ENCODE data around the gene SEMA4G.

SEMA4G gene, protein sequence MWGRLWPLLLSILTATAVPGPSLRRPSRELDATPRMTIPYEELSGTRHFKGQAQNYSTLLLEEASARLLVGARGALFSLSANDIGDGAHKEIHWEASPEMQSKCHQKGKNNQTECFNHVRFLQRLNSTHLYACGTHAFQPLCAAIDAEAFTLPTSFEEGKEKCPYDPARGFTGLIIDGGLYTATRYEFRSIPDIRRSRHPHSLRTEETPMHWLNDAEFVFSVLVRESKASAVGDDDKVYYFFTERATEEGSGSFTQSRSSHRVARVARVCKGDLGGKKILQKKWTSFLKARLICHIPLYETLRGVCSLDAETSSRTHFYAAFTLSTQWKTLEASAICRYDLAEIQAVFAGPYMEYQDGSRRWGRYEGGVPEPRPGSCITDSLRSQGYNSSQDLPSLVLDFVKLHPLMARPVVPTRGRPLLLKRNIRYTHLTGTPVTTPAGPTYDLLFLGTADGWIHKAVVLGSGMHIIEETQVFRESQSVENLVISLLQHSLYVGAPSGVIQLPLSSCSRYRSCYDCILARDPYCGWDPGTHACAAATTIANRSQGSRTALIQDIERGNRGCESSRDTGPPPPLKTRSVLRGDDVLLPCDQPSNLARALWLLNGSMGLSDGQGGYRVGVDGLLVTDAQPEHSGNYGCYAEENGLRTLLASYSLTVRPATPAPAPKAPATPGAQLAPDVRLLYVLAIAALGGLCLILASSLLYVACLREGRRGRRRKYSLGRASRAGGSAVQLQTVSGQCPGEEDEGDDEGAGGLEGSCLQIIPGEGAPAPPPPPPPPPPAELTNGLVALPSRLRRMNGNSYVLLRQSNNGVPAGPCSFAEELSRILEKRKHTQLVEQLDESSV

DNA sequence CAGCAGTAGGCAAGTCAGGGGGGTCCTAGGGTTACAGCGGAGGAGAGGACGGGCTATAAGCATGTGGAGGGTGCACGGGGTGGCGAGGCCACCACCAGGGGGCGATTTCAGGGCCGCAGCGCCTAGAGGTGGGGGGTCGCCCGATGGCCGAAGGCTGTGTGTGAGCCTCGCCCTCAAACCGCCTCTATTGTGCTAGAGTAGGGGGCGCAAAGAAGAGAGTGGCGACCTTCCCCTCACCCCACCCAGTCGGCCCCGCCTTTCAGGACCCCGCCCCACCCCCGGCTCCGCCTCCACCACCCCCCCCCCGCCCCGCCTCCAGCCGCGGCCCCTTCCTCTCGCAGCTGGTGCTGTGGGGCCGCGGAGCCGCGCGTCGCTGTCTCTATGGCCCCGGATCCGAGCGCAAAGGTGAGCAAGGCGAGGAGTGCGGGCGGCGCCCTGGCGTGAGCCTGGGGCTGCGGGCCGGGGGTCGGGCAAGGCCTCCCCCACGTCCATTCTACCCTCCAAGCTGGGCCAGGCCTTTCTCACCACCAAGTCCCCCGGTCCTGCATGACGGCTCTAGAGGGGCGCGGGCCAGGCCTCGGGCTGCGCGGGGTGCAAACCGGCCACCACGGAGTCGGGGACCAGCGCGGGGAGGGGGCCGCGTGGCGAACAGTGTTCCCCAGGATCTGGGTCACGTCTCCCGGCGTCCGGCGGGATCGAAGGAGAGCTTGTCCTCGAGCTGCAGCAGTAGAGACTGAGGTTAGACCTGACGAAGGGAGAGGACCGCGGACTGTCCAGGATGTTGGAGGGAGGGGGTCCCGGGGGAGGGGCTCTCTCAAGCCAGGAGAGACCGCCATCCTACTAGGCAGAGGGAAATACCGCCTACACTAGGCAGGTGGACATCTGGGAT, at the start of gene SEMA4G:
SEMA4G (plus strand) TSS at position 318 of the 889 bp plus-strand sequence. CDS start 3,409 bp downstream, outside the sequence.
- DNase-seq = peak; percentile 16

DNA sequence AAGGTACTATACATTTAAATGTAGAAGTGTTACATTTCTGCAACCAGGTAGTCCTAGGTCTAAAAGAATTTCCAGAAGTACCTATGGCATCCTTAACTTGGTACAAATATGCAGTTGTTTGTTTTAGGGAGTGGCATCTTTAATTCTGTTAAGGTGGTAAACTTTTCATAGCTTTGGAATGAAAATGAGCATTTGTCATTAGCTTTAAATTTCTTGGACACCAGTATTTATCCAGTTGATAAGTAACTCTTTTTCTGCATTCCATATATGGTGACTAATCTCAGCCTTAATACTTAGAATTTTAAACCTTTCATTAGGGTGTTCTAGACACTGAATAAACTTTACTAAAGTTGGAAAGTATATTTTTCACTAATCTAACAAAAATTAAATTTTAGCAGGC, 45.7 kb upstream of the SEMA4G start:
- no peak for DNase-seq

DNA sequence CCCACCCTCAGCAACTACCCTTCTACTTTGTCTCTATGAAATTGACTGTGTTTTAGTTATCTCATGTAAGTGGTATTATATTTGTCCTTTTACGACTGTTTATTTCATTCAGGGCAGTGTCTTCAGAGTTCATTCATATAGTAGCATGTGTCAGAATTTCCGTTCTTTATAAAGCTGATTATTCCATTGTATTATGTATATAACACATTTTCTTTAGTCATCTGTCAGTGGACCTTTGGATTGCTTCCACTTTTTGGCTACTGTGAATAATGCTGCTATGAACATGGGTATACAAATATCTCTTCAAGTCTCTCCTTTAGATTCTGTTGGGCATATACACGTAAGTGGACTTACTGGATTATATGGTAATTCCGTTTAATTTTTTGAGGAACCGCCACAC, 42.0 kb upstream of the SEMA4G start:
- no peak for DNase-seq

DNA sequence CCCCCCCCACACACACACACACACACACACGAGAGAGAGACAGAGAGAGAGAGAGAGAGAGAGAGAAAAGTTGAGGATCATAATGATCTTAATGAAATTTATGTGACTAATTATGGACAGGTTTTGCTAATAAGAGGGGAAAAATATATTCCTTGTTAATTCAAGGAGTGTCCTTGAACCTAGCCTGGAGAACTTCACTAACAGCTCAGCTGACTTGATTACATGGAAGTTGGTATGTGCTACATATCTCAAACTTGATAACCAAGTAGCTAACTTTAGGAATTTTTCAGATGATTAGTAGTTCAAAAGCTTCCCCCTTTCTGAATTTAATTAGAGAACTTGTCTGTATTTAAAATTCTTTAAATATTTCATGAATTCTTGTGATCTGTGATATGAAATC, 41.3 kb upstream of the SEMA4G start:
- no peak for DNase-seq

DNA sequence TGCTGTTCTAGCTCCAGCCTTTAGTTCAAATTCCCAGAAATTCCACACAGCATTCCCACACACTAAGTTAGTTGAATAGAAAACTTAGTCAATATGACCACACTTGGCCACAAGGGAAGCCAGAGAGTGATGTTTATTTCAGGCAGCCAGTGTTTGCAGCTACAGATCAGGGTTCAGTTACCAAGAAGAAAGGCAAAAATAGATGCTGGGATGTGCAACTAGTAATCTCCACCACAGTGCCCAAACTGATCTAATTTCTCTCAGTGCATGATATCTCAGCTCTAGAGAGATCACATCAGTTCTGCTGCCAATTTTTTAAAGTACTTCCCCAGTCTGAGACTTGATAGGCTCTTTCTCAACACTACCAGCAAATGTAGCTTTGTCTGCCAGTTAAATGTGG, 38.9 kb upstream of the SEMA4G start:
- DNase-seq = no peak

DNA sequence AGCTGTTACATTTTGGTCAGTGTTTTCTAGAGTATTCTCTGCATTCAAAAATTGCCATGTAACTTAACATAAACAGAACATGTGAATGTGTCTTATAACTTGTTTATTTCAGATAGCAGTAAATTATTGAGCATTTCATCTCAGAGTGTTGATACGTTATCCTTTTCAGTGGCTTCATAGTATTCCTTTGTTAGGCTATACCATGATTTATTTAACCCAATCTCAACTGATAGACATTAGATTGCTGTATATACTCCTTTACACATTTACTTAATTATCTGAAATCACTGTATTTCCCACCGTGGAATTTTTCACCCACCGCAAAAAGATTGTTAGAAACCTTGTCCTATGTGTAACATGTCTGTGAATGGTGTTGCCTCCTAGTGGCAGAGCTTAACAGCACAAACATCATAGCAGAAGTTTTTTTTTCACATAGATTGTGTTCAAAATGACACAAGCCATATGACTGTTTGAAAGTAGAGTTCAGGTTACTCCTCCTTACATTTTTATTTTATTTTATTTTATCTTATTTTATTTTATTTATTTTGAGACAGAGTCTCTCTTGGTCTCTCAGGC, 35.1 kb upstream of the SEMA4G start:
- no peak for DNase-seq

DNA sequence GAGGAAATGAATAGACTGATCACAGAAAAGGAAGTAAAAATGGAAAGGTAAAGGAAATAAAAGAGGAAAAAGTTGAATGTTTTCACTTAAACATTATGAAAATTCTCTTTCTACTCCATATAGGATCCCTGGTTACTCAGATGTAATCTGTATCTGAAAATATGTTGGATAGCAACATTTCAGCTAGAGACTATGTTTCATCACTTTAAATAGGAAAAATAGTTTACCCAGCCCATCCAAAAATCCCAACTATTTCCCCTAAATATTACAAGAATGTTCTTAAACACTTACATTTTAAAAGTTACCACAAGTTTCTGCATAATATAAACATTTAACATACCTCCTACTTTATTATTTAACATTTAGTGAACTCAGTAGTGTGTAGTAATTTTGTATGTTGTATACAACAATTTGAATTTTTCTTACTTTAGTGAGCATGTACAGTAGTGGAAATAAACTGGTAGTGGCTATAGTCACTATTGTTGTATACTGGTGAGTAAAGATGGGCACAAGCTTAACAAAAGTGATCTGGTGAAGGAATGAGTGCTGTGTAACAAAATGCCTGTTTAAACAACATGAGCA, 29.4 kb upstream of the SEMA4G start:
- no peak for DNase-seq

DNA sequence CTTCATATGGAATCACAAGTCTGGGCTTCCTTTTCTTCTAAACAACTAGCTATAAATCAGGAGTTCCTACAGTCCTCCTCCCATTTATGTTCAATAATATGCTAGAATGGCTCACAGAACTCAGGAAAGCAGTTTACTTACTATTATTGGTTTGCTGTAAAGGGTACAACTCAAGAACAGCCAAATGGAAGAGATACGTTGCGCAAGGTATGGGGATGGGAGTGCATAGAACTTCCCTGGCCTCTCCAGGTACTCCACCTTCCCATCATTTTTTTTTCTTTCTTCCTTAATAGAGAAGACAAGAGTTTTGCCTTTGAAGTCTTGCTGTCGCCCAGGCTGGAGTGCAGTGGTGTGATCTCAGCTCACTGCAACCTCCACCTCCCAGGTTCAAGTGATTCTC, 27.1 kb upstream of the SEMA4G start:
- DNase-seq = no peak

DNA sequence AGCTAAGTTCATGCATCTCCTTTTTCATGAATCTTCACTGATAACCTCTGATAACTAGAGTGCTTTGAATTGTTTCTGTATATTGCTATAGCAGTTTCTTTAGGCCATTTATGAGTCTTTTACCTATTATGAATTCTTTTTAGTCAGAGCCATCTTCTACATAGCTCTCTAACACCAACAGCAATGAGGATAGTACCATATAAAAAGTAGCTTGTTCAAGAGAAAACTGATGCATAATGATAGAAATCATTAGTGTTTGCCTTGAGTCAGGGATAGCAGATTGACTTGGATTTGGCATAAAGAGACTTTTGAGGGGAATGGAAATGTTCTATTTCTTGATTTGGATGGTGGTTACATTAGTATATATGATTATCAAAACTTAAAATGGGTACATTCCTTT, 25.8 kb upstream of the SEMA4G start:
- DNase-seq = no peak

DNA sequence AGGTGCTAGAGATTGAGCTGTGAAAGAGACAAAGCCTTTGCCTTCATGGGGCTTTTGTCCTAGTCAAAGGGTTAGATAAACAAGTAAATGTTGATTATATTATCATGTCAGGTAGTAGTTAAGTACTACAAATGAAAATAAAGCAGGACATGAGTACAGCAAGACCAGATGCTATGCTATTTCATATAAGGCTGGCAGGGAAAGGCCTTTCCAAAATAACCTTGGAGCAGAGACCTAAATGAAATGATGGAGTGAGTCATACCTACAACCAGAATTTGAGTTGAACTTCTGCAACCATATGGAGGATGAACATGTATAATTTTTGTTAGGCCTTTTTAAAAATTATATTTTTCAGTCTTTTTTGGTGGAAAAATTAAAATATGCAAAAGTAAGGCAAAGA, 23.6 kb upstream of the SEMA4G start:
- no peak for DNase-seq

DNA sequence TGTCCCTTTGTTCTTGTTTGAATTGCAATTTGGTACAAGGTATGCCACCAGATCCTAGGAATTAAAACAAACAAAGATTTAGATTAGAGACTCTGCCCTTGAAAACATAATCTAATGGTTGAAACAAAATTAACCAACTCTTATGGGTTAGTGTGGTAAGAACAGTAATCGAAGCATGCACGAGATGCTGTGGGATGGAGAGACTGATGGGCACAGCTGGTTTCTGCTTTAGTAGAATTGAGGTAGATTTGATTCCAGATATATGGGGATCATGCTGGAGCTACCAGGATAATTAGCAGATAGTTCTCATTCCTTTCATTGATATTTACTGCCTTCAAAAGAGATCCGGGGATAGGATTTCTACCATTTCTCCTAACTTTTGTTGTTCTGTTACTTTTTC, 20.4 kb upstream of the SEMA4G start:
- no peak for DNase-seq

DNA sequence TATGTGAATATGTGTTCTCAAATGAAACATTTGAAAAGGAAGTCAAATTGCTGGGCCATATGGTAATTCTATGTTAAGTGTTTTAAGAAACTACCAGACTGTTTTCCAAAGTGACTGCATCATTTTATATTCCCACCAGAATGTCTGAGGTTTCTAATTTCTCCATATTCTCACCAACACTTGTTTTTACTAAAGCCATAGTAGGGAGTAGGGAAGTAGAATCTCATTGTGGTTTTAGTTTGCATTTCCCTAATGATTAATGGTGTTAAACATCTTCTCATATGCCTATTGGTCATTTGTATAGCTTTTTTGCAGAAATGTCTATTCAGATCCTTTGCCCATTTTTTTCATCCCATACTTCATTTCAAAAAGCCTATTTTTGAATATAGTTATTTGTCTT, 9.1 kb upstream of the SEMA4G start:
- no peak for DNase-seq

DNA sequence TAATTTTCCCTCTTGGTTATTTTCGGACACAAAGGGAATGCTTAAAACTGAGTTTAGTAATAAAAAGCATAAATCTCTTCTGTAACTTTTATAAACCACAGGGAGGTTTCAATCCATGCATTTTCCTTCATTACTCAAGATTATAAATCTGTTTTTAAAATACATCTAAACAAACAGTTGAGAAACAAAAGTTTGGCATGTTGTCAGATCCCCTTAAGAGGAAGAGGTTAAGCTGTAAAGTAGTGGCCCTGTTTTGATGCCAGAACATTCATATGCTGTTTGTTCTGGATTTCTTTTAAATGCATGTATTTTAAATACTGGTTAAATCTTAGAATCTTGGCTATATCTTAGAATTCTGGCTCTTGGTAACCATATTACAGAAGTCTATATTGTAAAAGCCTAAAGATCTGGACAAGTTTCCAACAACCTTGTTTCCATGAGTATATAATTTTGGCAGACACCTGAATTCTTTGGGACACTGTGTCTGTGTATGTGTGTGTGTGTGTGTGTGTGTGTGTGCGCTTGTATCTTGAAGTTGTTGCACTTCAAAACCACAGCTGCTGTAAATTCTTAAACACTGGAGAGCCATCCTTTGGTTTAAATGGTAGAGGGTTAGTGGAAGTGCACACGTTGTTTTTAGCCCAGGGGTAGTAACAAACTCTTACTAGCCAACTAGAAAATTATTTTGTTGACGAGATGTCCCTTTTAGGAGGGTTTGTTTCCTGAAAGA, 6.8 kb upstream of the SEMA4G start:
- DNase-seq = no peak

DNA sequence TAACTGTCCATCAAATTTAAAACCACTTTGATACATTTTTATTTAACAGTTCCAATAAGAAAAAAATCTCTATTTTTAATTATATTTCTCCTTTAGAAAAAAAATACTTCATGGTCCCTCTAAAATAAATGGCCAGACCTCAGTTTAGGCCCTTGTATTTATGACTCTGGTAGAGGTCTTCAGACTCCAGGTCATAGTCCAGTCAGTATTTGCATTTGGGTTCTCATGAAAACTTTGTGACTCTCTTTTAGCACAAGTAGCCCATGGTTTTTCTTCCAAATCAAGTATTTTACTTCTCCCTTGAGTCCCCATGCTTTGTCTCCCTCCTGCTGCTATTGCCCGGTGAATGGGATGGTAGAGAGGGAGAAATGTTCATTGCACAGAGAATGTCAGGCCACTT, 5.5 kb upstream of the SEMA4G start:
- no peak for DNase-seq

DNA sequence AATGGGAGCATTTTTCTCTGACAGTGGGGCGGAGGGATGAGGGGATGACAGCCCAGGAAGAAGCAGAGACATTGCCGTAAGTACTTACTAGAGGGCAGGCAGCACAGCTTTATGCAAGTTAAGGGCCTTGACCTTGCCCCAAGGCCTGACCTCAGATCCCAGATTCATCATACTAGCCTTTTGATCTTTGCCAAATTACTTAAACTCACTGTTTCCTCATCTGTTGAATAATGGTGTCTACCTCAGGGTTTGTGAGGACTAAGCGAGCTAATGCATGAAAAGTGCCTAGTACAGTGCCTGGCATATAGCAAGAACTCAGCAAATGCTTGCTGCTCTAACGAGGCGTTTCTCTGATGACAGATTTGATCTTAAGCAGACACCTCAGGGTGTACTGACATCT, 3.5 kb upstream of the SEMA4G start:
- no peak for DNase-seq

DNA sequence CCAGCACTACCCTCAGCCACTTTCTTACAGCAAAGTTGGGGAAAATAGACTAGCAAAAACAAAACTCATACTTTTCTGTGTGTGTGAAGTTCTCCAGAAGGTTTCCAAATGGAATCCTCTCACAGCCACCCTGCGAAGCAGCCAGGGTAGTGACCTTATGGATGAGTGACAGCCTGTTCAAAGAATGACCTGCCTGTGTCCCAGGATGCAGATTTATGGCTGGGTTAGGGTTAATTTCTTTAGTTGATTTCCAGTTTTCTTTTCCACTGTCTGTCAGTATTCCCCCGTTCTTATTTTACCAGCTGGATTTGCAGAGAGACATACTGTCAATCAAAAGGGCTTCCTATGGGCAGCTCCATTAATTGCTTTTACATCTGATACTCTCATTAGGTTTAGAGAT, 2.4 kb upstream of the SEMA4G start:
- no peak for DNase-seq

DNA sequence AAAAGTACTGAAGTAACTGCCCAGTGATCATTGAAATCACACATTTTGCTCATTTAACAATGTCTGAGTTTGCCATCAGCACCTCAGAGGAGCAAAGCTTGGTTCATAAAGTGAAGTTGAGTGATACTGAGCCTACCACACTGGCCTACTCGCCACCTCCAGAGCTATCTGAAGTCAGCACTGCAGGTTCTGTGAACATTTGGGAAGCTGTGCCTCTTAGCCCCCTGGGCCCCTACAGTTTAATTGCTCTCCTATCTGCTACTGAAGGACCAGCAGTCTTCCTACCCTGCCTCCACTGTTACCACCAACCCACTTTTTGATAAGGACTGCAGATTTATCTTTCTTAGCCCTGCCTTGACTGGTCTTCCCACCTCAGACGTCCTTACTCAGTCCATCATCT, 2.0 kb upstream of the SEMA4G start:
- no peak for DNase-seq

DNA sequence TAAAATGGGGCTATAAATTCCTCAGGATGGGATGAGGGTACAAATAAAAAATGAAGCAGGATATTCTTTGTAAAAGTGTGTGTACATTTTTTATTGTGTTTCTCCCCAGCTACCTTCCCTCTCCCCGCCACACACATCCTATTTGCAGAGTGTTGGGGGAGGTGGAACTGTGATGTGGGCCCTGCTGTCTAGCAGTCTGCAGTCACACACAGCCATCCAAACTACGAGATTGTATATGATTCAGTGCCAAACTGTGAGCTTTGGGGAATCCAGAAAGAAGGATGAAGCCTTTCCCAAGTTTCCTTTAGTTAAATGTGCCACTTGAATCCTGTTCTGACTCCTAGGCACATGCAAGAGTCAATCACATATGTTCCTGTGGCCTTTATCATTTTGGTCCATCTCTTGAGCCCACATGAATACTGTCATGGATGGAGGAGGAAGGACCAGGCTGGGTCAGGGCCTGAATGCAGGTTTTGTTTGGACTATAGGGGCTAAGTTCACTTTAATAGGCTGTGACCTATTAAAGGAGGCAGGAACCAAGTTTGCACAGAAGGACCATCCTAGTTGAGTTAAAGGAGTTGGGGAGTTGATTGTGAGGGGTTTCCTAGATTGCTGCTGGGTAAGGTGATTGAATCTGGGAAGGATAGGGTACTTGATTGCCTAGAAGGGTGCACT, 1.1 kb upstream of the SEMA4G start:
- DNase-seq = no peak

DNA sequence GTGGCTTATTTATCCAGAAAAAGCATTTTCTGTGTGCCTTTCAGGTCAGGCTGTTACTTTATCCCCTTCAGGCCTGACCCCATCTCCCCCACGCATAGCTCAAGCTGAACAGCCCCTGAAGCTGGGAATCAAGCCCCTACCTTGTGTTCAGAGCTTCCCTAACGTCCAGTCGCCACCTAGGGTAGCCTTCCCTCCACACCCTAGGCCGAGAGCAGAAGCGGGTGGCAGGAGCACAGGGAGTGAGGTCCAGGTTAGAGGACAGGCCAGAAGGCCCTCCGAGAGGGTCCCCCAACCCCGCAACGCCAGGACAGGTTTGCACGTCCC, 479 bp upstream of the SEMA4G start:
- DNase-seq = no peak

DNA sequence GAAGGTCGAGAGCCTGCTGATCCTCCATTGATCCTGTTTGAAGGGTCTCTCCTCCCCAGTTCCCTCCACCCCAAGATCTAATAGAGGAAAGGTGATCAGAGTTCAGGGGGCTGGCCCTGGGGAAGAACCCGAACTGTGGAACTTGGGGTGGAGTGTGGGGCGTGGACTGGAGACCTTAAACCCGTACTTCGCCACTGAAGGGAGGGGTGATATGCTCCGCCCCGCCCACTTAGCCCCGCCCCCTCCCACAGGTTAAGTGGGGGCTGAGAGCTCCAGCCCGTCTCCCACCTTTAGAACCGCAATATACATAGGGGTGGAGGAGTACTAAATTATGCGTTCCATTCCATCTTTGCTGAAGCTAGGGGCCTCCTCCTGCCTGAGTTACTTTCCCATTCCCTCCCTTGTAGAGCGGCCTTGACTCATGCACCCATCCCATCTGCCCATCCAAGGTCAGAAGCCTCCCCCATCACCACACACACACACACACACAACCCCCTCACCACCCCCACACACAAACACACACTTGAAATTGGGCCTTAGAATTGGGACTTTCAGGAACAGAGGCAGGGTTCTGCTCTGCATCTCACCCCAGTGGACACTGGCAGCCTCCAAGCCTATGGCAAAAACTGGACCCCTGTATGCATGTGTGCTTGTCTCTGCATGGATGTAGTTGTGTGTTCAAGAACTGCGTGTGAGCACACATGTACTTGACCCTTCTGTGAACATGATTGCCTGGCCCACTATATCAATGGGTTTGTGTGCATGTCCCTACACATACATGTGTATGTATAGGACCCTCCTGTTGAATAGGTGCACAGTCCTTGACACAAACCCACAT, 991 bp downstream of the SEMA4G start:
- DNase-seq = peak; percentile 6
